Activated CD4-positive, alpha-beta T cell treated with anti-CD3 and anti-CD28 coated beads for 48 hours (primary cell): Measurements from ENCODE around the gene SETSIP.
"Not testable (repeated sequence)": the region's sequence is repeated elsewhere in the genome, so short reads cannot be mapped to it uniquely, and the experiment has no call there.

Experiments
- DNase-seq: peaks from one replicate; pipeline ENCODE4 v3.0.0-alpha.2; 2020

Gene SETSIP

GRCh38 chr1:92045766-92046495 lies 29.3 kb downstream of the SETSIP start:
- DNase-seq: no peak

- no peak for DNase-seq
These were observed 31.6 kb downstream of the SETSIP start for GRCh38 chr1:92043621-92044020.

- DNase-seq: no peak
These were observed 34.2 kb downstream of the SETSIP start for GRCh38 chr1:92040971-92041370.

- DNase-seq: no peak
These were observed 36.4 kb downstream of the SETSIP start for GRCh38 chr1:92038695-92039346.

GRCh38 chr1:92037400-92037799 lies 37.8 kb downstream of the SETSIP start:
- no peak for DNase-seq

DNA sequence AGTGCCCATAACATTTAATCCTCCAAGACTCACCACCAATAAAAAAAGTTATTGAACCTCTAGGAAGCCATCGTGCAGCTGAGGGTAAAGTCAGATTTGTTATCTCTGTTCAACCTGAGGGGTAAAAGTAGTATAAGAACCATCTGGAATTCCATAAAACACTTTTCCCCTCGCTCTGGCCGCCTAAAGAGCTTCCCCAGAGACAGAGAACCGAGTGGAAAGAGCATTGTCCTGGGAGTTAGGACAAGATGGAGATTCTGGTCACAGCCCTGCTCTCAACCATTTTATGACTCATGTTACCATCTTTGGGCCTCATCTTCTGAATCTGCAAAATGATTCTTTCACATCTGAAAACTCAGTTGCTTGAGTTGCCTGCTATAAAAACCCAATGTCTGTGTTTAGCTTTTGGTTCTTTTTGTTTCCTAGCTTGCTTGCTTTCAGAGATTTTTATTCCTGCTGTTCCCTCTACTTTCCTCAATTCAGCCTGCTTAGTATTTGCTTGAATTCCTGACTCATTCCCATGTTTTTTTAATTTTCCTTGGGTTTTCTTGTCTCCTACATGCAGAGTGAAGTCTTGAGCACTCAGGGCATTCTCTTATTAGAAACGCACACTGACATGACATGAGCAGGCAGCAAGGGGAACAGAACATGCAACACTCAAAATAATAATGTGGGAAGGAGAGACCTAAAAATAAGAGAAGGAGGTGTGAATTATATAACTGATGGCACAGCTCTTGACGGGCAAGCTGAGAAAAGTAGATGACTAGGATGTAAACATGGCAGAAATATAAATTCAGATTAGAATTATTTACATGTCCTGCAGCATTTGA lies 43.7 kb downstream of the SETSIP start:
- no peak for DNase-seq

- peak; percentile 18 for DNase-seq
These were observed 44.5 kb downstream of the SETSIP start for GRCh38 chr1:92030656-92031107.

GRCh38 chr1:92029241-92029922 lies 45.8 kb downstream of the SETSIP start:
- DNase-seq: no peak

- DNase-seq: no peak
These were observed 48.4 kb downstream of the SETSIP start for GRCh38 chr1:92026806-92027205.

- DNase-seq: not testable (repeated sequence)
These were observed 49.2 kb downstream of the SETSIP start for GRCh38 chr1:92026042-92026441.
